Dermis blood vessel endothelial cell (primary cell): Measurements from ENCODE around the gene FAM118B. TPM values are rescaled to one million over a fixed set of nuclear protein-coding genes. Genes with fewer than 3 reads are reported as not detected.
"Not testable (repeated sequence)": the region's sequence is repeated elsewhere in the genome, so short reads cannot be mapped to it uniquely, and the experiment has no call there.

ENCODE experiments used
- DNase-seq: peaks from one replicate; pipeline ENCODE4 v3.0.0; 2010
- total RNA-seq: library from RNA; depleted of rRNA; stranded (reverse); fragments of >200 nt; gene quantifications from 2 replicates; pipeline ENCODE4 v1.2.3, GENCODE V29; 2014

The FAM118B gene
- total RNA-seq, 1 donor from 2014 or later: 46.5 TPM

GRCh38 chr11:126277780-126278179 lies 66.2 kb downstream of the FAM118B start:
- no peak for DNase-seq

GRCh38 chr11:126279191-126279590 lies 67.6 kb downstream of the FAM118B start:
- no peak for DNase-seq

GRCh38 chr11:126280595-126280994 lies 69.0 kb downstream of the FAM118B start:
- no peak for DNase-seq

- no peak for DNase-seq
Measured at GRCh38 chr11:126281245-126281644, 69.7 kb downstream of the FAM118B start.

- DNase-seq: no peak
Measured at GRCh38 chr11:126281666-126282175, 70.1 kb downstream of the FAM118B start.

GRCh38 chr11:126282361-126282735 lies 70.8 kb downstream of the FAM118B start:
- peak; percentile 42 for DNase-seq

GRCh38 chr11:126282736-126283591 lies 71.4 kb downstream of the FAM118B start, which contains the start of gene TIRAP:
TIRAP (plus strand) TSS chr11:126283093; CDS start chr11:126290895, 7,802 bp downstream.
- DNase-seq: peak; percentile 56

GRCh38 chr11:126284829-126285228 lies 73.2 kb downstream of the FAM118B start:
- peak; percentile 93 for DNase-seq

- no peak for DNase-seq
Measured at GRCh38 chr11:126288237-126288636, 76.7 kb downstream of the FAM118B start.

- DNase-seq: no peak
Measured at GRCh38 chr11:126290887-126291286, 79.3 kb downstream of the FAM118B start.

- DNase-seq: no peak
Measured at GRCh38 chr11:126293726-126294125, 82.1 kb downstream of the FAM118B start.

- no peak for DNase-seq
Measured at GRCh38 chr11:126297004-126297403, 85.4 kb downstream of the FAM118B start.

GRCh38 chr11:126303623-126304456 lies 92.3 kb downstream of the FAM118B start, which contains the start of gene DCPS:
DCPS (plus strand) TSS chr11:126304060; CDS start chr11:126304081, 21 bp downstream.
- peak; percentile 95 for DNase-seq

- DNase-seq: no peak
Measured at GRCh38 chr11:126304457-126305075, 93.0 kb downstream of the FAM118B start.

GRCh38 chr11:126305699-126306098 lies 94.1 kb downstream of the FAM118B start:
- no peak for DNase-seq

GRCh38 chr11:126307706-126308105 lies 96.1 kb downstream of the FAM118B start:
- DNase-seq: peak; percentile 71

GRCh38 chr11:126308271-126308671 lies 96.7 kb downstream of the FAM118B start:
- no peak for DNase-seq

- not testable (repeated sequence) for DNase-seq
Measured at GRCh38 chr11:126308771-126309170, 97.2 kb downstream of the FAM118B start.

GRCh38 chr11:126310200-126310991 lies 98.8 kb downstream of the FAM118B start:
- DNase-seq: peak; percentile 91

GRCh38 chr11:126310992-126311310 lies 99.4 kb downstream of the FAM118B start:
- DNase-seq: no peak

- DNase-seq: no peak
Measured at GRCh38 chr11:126311401-126312291, 100.1 kb downstream of the FAM118B start.
